SK-N-SH treated with all-trans-retinoic acid at 6 μM for 48 hours (cell line): ENCODE measurements around the gene FGF18.

Source experiments
- ARNTL ChIP-seq: fragments of 450-650 bp; formaldehyde crosslinking; IDR thresholded peaks from 2 replicates; pipeline ENCODE4 v1.5.0; 2020; ENCODE audit warnings: low read depth, mild to moderate bottlenecking, moderate library complexity, borderline replicate concordance
- BACH2 ChIP-seq: fragments of 250-450 bp; sonication (Bioruptor Pico); IDR thresholded peaks from 2 replicates; pipeline ENCODE4 v1.9.0; 2021; ENCODE audit warnings: mild to moderate bottlenecking, borderline replicate concordance
- ESRRG ChIP-seq: fragments of 250-450 bp; sonication (Bioruptor Pico); IDR thresholded peaks from 2 replicates; pipeline ENCODE4 v1.6.1; 2021; ENCODE audit warnings: mild to moderate bottlenecking
- RARB ChIP-seq: fragments of 250-450 bp; sonication (Bioruptor Pico); IDR thresholded peaks from 2 replicates; pipeline ENCODE4 v1.8.0; 2021; ENCODE audit warnings: mild to moderate bottlenecking, moderate library complexity
- ZNF565 ChIP-seq: fragments of 450-650 bp; formaldehyde crosslinking; conservative IDR thresholded peaks from 2 replicates; pipeline ENCODE4 v1.5.0; 2020; ENCODE audit warnings: low read depth, mild to moderate bottlenecking, moderate library complexity
- TF ChIP-seq, protein P1 (sequence below): fragments of 250-450 bp; sonication (Bioruptor Pico); IDR thresholded peaks from 2 replicates; pipeline ENCODE4 v1.5.1; 2021; ENCODE audit warnings: mild to moderate bottlenecking, moderate library complexity
- TF ChIP-seq, protein P2 (sequence below): fragments of 250-450 bp; sonication (Bioruptor Pico); IDR thresholded peaks from 2 replicates; pipeline ENCODE4 v1.8.0; 2020; ENCODE audit warnings: mild to moderate bottlenecking, moderate library complexity, borderline replicate concordance

DNA sequence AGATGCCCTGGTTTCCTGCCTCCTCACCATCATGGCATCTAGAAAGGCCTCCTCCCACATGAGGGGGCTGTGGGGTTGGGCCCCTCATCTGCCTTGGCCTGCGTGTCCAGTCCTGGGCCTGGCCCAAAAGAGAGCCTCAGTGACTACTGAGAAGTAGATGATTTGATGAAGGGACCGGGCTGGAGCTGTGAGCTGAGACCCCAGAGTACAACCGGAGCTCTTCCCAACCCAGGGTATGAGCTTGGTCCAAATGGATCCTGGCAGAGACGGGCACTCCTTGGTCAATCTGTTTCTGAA is 62.9 kb downstream of the FGF18 start:
- TF ChIP-seq RARB (CRISPR knock-in tag), result no peak
- TF ChIP-seq, protein P1, sequence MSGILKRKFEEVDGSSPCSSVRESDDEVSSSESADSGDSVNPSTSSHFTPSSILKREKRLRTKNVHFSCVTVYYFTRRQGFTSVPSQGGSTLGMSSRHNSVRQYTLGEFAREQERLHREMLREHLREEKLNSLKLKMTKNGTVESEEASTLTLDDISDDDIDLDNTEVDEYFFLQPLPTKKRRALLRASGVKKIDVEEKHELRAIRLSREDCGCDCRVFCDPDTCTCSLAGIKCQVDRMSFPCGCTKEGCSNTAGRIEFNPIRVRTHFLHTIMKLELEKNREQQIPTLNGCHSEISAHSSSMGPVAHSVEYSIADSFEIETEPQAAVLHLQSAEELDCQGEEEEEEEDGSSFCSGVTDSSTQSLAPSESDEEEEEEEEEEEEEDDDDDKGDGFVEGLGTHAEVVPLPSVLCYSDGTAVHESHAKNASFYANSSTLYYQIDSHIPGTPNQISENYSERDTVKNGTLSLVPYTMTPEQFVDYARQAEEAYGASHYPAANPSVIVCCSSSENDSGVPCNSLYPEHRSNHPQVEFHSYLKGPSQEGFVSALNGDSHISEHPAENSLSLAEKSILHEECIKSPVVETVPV (CRISPR knock-in tag), result no peak
- TF ChIP-seq BACH2, result no peak
- TF ChIP-seq ZNF565 (CRISPR knock-in tag), result no peak
- TF ChIP-seq ARNTL (CRISPR knock-in tag), result no peak
- TF ChIP-seq, protein P2, sequence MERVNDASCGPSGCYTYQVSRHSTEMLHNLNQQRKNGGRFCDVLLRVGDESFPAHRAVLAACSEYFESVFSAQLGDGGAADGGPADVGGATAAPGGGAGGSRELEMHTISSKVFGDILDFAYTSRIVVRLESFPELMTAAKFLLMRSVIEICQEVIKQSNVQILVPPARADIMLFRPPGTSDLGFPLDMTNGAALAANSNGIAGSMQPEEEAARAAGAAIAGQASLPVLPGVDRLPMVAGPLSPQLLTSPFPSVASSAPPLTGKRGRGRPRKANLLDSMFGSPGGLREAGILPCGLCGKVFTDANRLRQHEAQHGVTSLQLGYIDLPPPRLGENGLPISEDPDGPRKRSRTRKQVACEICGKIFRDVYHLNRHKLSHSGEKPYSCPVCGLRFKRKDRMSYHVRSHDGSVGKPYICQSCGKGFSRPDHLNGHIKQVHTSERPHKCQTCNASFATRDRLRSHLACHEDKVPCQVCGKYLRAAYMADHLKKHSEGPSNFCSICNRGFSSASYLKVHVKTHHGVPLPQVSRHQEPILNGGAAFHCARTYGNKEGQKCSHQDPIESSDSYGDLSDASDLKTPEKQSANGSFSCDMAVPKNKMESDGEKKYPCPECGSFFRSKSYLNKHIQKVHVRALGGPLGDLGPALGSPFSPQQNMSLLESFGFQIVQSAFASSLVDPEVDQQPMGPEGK (CRISPR knock-in tag), result no peak
- TF ChIP-seq ESRRG (CRISPR knock-in tag), result no peak
